PC-9 (cell line): ENCODE measurements around the gene GPR137B.

Source experiments
- EZH2 ChIP-seq: fragments of 200-600 bp; sonication (generic); IDR thresholded peaks from 2 replicates; pipeline ENCODE4 v1.8.0; 2017; ENCODE audit warnings: antibody characterized with exemption, low read depth
- TF ChIP-seq, protein P1 (sequence below): fragments of 200-600 bp; sonication (generic); conservative IDR thresholded peaks from 2 replicates; pipeline ENCODE4 v1.6.1; 2017; ENCODE audit warnings: mixed run types, antibody characterized with exemption, mild to moderate bottlenecking, moderate library complexity

DNA sequence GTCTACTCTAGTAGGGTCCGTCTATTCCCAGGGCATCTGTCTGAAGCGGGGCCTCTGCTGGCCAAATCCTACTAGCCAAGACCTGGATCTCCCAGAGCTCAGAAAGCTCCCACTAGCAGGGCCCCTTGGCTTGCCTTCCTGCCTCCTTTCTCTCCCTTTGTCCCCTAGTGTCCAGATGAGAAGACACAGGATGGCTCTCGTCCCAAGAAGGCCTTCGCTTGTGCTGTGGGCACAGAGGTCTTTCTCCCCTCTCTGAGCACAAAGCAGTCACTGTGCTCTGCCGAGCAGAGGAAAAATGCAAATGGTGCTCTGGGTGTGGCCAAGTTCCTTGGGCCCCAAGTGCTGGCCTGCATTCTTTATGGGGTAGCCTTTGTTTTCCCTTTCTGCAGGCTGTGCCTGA, 13.0 kb upstream of the GPR137B start:
- TF ChIP-seq, protein P1, sequence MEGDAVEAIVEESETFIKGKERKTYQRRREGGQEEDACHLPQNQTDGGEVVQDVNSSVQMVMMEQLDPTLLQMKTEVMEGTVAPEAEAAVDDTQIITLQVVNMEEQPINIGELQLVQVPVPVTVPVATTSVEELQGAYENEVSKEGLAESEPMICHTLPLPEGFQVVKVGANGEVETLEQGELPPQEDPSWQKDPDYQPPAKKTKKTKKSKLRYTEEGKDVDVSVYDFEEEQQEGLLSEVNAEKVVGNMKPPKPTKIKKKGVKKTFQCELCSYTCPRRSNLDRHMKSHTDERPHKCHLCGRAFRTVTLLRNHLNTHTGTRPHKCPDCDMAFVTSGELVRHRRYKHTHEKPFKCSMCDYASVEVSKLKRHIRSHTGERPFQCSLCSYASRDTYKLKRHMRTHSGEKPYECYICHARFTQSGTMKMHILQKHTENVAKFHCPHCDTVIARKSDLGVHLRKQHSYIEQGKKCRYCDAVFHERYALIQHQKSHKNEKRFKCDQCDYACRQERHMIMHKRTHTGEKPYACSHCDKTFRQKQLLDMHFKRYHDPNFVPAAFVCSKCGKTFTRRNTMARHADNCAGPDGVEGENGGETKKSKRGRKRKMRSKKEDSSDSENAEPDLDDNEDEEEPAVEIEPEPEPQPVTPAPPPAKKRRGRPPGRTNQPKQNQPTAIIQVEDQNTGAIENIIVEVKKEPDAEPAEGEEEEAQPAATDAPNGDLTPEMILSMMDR = no peak
- no peak for TF ChIP-seq EZH2
